ENCODE data around the gene FHIT.

GRCh38 chr3:59978979-59979378 is 1272.3 kb downstream of the FHIT start:
- no peak for TF ChIP-seq CTCF (IDR thresholded peaks at IDR 0.05)
- TF ChIP-seq EZH2 (IDR thresholded peaks at IDR 0.05): no peak

Measured in neural progenitor cell (in vitro differentiated cells).